Activated CD4-positive, alpha-beta T cell treated with anti-CD3 and anti-CD28 coated beads, Interleukin-2, amount 50 U/mL, for 48 hours (primary cell): ENCODE measurements around the gene TP53I11.

Experiments used
- DNase-seq, 2 experiments: peaks; one replicate each; pipeline ENCODE4 v3.0.0-alpha.2; 2020

TP53I11 gene

DNA sequence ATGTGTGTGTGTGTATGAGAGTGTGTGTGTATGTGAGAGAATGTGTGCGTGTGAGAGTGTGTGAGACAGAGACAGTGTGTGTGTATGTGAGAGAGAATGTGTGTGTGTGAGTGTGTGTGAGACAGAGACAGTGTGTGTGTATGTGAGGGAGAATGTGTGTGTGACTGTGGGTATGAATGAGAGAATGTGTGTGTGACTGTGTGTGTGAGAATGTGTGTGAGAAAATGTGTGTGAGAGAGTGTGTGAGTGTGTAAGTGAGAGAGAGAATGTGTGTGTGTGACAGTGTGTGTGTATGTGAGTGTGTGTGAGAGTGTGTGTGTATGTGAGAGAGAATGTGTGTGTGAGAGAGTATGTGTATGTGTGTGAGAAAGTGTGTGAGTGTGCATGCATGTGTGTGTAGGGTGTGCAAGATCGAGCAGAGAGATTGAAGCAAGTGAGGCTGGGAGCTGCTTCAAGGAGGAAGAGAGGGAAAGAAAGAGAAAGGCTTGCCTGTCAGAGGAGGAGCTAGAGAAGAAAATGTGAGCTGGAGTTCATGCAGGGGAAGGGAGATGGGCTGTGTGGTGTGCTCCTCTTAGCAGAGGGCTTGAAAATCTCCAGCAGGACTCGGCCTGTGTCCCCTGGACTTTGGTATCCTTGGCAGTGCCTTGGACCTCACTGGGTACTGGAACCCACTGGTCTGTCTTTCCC, 27.7 kb upstream of the TP53I11 start:
- DNase-seq = no peak

DNA sequence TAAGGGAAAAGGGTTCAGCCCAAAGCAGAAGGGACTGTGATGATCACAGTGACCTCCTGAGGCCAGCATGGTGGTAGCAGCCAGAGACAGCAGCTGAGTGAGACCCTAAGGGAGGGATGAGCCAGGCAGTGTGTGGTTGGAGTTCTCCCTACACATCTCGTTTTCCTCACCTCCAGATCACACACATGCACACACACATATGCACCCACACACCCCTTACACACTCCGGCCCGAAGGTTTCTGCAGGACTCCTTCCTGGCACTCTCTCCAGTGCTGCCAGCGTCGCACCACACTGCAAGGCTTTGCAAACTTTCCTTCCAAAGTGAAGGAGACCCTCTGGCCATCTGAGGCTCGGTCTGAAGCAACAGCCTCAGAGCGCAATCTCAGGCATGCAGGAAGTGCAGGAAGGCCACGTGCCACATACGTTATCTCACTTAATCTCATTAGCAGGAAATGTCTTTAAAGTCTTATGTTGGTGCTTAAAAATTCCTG, 26.9 kb upstream of the TP53I11 start:
- DNase-seq = no peak

GRCh38 chr11:44976576-44976975, 25.9 kb upstream of the TP53I11 start:
- DNase-seq = no peak

- DNase-seq = no peak
These were observed 23.8 kb upstream of the TP53I11 start for GRCh38 chr11:44974402-44975000.

GRCh38 chr11:44973632-44974401, 23.1 kb upstream of the TP53I11 start:
- DNase-seq = no peak

GRCh38 chr11:44972746-44973435, 22.2 kb upstream of the TP53I11 start:
- DNase-seq = no peak

DNA sequence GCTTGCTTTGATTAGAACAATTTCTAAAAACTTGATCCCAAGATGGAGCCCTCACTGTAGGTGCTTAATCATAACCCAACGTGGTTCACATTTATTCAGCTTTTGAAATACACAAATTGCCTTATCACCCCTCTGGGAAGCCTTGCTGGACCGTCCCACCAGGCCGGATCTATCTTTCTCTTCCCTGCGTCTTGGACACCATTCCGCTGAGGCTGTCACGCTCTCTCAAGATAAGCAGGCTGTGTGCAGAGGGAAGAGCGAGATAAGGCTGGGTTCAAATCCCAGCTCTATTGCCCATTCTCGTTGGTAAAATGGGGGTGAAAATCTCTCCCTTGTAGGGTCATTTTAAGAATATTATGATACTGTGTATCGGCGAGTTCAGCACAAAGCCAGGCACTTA, 20.5 kb upstream of the TP53I11 start:
- no peak for DNase-seq

DNA sequence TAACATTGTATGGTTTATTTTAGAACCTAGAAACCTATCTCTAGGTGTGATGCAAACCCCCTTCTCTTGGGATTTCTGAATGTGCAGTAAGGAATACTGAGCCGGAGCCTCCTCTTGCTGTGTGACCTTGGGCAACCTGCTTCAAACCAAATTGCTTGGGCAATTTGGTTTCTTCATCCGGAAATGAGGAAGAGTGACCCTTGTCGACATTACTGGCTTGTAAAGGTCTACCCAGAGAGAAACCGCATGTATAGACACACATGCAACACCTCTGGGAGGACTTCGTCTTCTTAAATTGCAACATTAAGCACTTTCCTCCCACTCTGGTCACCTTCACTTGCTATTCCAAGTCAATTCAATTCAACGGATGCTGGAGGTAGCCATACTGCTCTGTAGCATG, 19.6 kb upstream of the TP53I11 start:
- DNase-seq = no peak

- DNase-seq = no peak
These were observed 19.1 kb upstream of the TP53I11 start for GRCh38 chr11:44969651-44970252.

GRCh38 chr11:44968510-44968909, 17.8 kb upstream of the TP53I11 start:
- no peak for DNase-seq

DNA sequence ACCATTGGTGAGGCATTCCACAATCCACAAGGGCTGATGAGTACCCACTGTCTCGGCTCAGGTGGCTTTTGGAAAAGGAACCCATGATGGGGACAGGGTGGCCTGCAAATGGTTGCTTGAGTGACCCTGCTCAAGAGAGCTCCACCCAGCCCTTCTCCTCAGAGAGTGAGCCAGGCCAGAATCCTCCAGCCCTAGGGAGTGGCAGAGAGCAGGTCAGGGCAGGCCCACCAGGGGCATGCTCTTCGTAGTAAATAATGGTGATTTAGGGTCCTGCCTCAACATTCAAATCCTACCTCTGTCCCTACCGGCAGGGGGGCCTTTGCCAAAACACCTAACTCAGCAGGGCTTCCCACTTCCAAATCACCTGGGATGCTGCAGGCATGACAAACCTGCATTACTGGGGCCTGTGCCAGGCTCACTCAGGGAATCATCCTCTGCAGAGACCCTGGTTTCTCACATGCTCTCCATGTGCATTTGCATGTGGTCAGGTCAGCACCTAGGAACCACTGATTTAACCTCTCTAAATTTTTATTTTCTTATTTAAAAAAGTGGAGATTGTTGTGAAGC, 17.3 kb upstream of the TP53I11 start:
- DNase-seq = no peak

DNA sequence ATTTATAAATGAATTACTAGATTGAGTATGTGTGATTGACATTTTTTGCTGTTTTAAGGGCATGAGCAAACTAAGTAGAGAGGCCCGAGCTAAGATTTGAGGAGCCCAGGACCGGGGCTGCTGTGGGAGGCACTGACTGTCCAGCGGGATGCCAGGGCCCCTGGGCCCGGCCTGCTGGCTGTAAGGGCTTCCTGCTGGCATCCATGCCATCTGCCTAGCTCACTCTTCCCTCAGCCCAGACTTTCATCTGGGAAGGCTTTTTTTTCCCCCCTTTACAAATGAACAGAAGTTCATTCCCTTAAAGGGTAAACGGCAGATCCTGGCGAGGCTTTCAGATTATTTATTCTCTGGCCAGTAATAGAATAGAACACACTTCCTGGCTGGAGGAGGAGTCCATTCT, 16.0 kb upstream of the TP53I11 start:
- DNase-seq = no peak

- DNase-seq = no peak
These were observed 14.0 kb upstream of the TP53I11 start for GRCh38 chr11:44964526-44965209.

- DNase-seq = no peak
These were observed 13.3 kb upstream of the TP53I11 start for GRCh38 chr11:44963948-44964347.

DNA sequence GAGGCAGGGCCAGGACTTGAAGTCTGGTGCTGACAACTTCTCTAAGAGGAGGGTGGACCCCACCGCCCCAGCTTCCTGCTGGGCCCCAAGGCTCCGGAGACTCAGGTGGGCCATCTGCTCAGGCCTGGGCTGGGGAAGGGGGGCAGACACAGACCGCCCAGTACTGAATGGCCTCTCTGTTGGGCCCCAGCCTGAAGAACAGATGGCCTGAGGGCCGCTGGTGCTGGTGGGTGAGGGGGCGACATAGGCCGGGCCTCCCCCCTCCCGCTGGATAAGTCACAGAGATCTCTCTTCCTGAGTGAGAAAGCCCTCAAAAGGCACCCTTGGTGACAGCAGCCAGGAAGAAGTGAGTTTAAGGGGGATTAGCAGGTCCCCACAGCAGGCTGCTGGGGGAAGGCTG, 12.5 kb upstream of the TP53I11 start:
- no peak for DNase-seq

- DNase-seq = no peak
These were observed 11.8 kb upstream of the TP53I11 start for GRCh38 chr11:44962464-44962863.

- DNase-seq = no peak
These were observed 9.6 kb upstream of the TP53I11 start for GRCh38 chr11:44960200-44960845.

GRCh38 chr11:44959064-44959463, 8.4 kb upstream of the TP53I11 start:
- no peak for DNase-seq

DNA sequence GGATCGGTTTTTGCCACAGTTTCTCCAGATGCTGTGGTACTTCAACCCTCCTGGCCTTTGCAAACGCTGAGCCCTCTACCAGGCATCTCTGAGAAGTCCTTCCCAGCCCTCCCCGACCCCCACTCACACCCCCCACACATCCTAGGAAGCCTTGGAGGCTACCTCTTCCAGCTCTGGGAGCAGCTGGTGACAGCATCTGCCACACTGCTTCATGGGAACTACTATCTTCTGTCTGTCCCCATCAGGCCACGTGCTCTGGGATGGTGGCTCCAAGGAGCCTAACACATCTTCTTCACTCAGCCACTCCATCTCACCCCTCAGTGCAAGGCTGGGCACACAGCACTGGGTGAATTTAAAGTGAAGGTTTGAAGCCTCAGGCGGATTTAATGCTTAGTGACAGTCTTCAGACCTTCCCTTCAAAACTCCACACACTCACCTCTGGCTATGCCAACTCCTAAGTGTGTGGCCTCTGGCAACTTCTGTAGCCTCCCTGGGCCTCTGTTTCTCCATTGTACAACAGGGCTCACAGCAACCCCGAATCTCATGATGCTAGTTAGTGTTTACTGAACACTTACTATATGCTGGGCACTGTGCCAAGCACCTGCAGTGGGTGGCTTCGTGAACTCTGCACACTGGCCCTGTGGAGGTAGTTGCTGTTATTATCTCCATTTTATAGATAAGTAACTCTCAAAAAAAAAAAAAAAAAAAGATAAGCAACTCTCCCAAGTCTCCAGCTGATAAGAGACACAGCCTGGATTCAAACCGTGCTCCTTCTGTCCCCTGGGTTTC, 7.3 kb upstream of the TP53I11 start:
- no peak for DNase-seq

DNA sequence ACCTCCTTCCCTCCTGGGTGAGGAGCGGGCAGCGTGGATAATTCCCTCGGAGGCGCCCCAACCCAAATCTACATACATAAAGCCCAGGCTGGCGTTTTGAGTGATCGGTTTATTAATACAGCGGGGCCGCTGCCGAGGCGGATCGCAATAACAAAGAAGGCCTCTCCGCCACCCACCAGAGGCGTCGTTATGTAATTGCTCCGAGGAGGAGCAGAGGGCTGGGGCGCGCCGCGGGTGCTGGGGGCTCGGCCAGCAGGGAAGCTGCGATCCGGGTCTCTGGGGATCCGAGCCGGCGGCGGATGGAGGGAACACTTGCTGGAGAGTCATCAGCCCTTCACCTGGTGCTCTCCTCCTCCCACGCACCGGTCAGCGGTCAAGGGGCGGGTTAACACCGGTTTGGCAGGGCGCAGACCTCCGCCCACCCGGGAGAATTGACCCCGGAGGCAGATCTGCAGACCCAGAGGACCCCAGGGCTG, 6.4 kb upstream of the TP53I11 start:
- DNase-seq = no peak
